Keratinocyte (primary cell): ENCODE results near the gene MYO1C. TPM values are rescaled to one million over a fixed set of nuclear protein-coding genes. Genes with fewer than 3 reads are reported as not detected.

ENCODE experiments used
- DNase-seq: peaks from one replicate; pipeline ENCODE4 v3.0.0-alpha.2; 2011; ENCODE audit warnings: low read depth, missing footprints, low spot score
- FAIRE-seq: peaks from 2 replicates; lab custom pipeline; 2011; peaks lifted over from hg19 to GRCh38; lab: Jason Lieb, UNC
- H2AFZ ChIP-seq: 2 replicates; pipeline ENCODE4 v1.6.0; 2012; ENCODE audit warnings: low read length, control low read depth, inconsistent platforms; ENCODE audit not compliant: control insufficient read depth
- H3K27ac ChIP-seq: 2 replicates; pipeline ENCODE4 v1.5.1; 2011; ENCODE audit warnings: low read length; ENCODE audit not compliant: control insufficient read depth, insufficient read depth
- H3K27me3 ChIP-seq: 3 replicates; pipeline ENCODE4 v1.6.0; 2011; ENCODE audit warnings: low read length; ENCODE audit not compliant: control insufficient read depth, insufficient read depth; ENCODE audit errors: extremely low read depth
- H3K36me3 ChIP-seq, 2 experiments: 2 replicates in 1 of 2; 3 replicates in 1 of 2; pipeline ENCODE4 v1.5.1; 2011; ENCODE audit warnings: low read length in 2 of 2, mild to moderate bottlenecking in 1 of 2; ENCODE audit not compliant: control insufficient read depth in 2 of 2, insufficient read depth in 2 of 2; ENCODE audit errors: extremely low read depth in 1 of 2
- H3K4me1 ChIP-seq: 3 replicates; pipeline ENCODE4 v1.5.1; 2011; ENCODE audit warnings: low read length; ENCODE audit not compliant: control insufficient read depth, insufficient read depth; ENCODE audit errors: extremely low read depth
- H3K4me2 ChIP-seq: 3 replicates; pipeline ENCODE4 v1.6.0; 2011; ENCODE audit warnings: low read depth, low read length; ENCODE audit not compliant: control insufficient read depth, insufficient read depth; ENCODE audit errors: extremely low read depth
- H3K4me3 ChIP-seq, 3 experiments: fragments of 200-600 bp in 1 of 3; sonication (generic) in 1 of 3; 2 replicates in 2 of 3; 3 replicates in 1 of 3; pipeline ENCODE4 v1.5.1; 2011 to 2016; ENCODE audit warnings: low read length in 3 of 3, mild to moderate bottlenecking in 3 of 3, control low read depth in 2 of 3, inconsistent platforms in 1 of 3, low read depth in 1 of 3, mixed read lengths in 1 of 3, mixed run types in 1 of 3, moderate library complexity in 1 of 3; ENCODE audit not compliant: control insufficient read depth in 2 of 3, insufficient read depth in 2 of 3; ENCODE audit errors: extremely low read depth in 1 of 3
- H3K79me2 ChIP-seq: 2 replicates; pipeline ENCODE4 v1.6.0; 2012; ENCODE audit warnings: low read length; ENCODE audit not compliant: control insufficient read depth, insufficient read depth
- H3K9ac ChIP-seq: 3 replicates; pipeline ENCODE4 v1.6.0; 2011; ENCODE audit warnings: low read length; ENCODE audit not compliant: control insufficient read depth, insufficient read depth; ENCODE audit errors: extremely low read depth
- H3K9me1 ChIP-seq: 3 replicates; pipeline ENCODE4 v1.6.0; 2011; ENCODE audit warnings: low read length; ENCODE audit not compliant: control insufficient read depth, insufficient read depth; ENCODE audit errors: extremely low read depth
- H3K9me3 ChIP-seq: 2 replicates; pipeline ENCODE4 v1.5.1; 2012; ENCODE audit warnings: low read depth, low read length; ENCODE audit not compliant: control insufficient read depth
- H4K20me1 ChIP-seq: 3 replicates; pipeline ENCODE4 v1.6.0; 2011; ENCODE audit warnings: low read length; ENCODE audit not compliant: control insufficient read depth, insufficient read depth; ENCODE audit errors: extremely low read depth
- EZH2 ChIP-seq: IDR thresholded peaks from one replicate; pipeline ENCODE4 v1.6.1; 2012; ENCODE audit warnings: inconsistent platforms, mild to moderate bottlenecking, low read length, moderate library complexity
- dilution Hi-C: fragments of 300-500 bp; cut with MboI; formaldehyde crosslinking; loops from one replicate; pipeline ENCODE4 v1.7.0; 2020; ENCODE audit warnings: low sequenced_read_pairs; ENCODE audit not compliant: extremely low pct_ligation_motif_present
- polyA plus RNA-seq, 5 experiments: library from polyadenylated mRNA; depleted of rRNA in 3 of 5; stranded (reverse) in 3 of 5; stranded (forward) in 1 of 5; unstranded in 1 of 5; fragments of >200 nt; gene quantifications; 1 replicate in 1 of 5; 2 replicates in 3 of 5; 3 replicates in 1 of 5; pipeline versions ENCODE4 v1.2.1 to v1.2.3, GENCODE V29; 2011 to 2012; ENCODE audit warnings: missing spikeins in 2 of 5, low read depth in 1 of 5, low replicate concordance in 1 of 5
- TF ChIP-seq, protein P1 (sequence below), 3 experiments: IDR thresholded peaks in 1 of 3; conservative IDR thresholded peaks in 1 of 3; optimal IDR thresholded peaks in 1 of 3; 2 replicates in 2 of 3; 3 replicates in 1 of 3; pipeline versions ENCODE3 to v1.5.1; 2011; ENCODE audit warnings: low read length in 3 of 3, mild to moderate bottlenecking in 3 of 3, moderate library complexity in 2 of 3, control low read depth in 1 of 3, inconsistent platforms in 1 of 3; ENCODE audit not compliant: insufficient read depth in 2 of 3; ENCODE audit errors: extremely low read depth in 1 of 3

Gene MYO1C
- polyA plus RNA-seq, 1 donor (not counting 4 experiments of a cell fraction or from before 2014, with no cell fraction given): 101 TPM

DNA sequence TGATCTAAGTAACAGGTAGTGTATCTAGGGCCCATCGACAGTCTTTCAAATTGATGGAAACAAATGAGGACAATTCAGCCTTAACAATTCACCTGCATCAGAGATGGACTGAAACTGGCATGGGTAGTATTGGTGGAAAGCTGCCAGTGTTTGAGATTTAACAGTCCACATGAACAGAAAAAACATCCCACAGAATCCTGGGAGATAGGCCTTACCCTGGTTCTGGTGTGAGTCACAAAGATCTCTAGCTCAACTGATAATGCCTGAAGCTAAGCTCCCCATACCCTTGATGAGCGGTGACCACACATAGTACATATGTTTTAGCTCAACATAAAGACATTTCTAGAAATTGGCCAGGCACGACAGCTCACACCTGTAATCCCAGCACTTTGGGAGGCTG, 58.3 kb downstream of the MYO1C start:
- TF ChIP-seq, protein P1, sequence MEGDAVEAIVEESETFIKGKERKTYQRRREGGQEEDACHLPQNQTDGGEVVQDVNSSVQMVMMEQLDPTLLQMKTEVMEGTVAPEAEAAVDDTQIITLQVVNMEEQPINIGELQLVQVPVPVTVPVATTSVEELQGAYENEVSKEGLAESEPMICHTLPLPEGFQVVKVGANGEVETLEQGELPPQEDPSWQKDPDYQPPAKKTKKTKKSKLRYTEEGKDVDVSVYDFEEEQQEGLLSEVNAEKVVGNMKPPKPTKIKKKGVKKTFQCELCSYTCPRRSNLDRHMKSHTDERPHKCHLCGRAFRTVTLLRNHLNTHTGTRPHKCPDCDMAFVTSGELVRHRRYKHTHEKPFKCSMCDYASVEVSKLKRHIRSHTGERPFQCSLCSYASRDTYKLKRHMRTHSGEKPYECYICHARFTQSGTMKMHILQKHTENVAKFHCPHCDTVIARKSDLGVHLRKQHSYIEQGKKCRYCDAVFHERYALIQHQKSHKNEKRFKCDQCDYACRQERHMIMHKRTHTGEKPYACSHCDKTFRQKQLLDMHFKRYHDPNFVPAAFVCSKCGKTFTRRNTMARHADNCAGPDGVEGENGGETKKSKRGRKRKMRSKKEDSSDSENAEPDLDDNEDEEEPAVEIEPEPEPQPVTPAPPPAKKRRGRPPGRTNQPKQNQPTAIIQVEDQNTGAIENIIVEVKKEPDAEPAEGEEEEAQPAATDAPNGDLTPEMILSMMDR (optimal IDR thresholded peaks at IDR 0.05 in 1 of 3, IDR thresholded peaks at IDR 0.05 in 1 of 3, conservative IDR thresholded peaks at IDR 0.05 in 1 of 3; ENCODE audit: extremely low read depth in 1 of 3, insufficient read depth in 2 of 3, low read length in 3 of 3): no peak
- no peak for TF ChIP-seq EZH2
- dilution Hi-C loops: no loop called here
- Histone ChIP-seq H3K9me3 (no peaks in the 10 kb centered on the region), H4K20me1 (peaks cover 11% of the 10 kb centered on the region), H3K79me2 (peaks cover 89% of the 10 kb centered on the region), H3K9me1 (no peaks in the 10 kb centered on the region), H3K27ac (no peak overlapping the region), H3K9ac (no peak overlapping the region), H3K4me3 (no peak overlapping the region), H2AFZ (no peak overlapping the region), H3K4me2 (no peak overlapping the region), H3K36me3 (peaks cover 27 to 29% of the 10 kb centered on the region in 2 experiments), H3K4me1 (no peaks in the 10 kb centered on the region), H3K27me3 (no peaks in the 10 kb centered on the region)
- FAIRE-seq: no peak
- no peak for DNase-seq

GRCh38 chr17:1431631-1432104, 60.8 kb downstream of the MYO1C start:
- Histone ChIP-seq H3K36me3 (peaks cover 25 to 27% of the 10 kb centered on the region in 2 experiments), H3K27me3 (no peaks in the 10 kb centered on the region), H3K9me3 (no peaks in the 10 kb centered on the region), H3K79me2 (peaks cover 81% of the 10 kb centered on the region), H3K9me1 (no peaks in the 10 kb centered on the region), H3K4me2 (no peak overlapping the region), H3K4me3 (no peak overlapping the region), H4K20me1 (peaks cover 8% of the 10 kb centered on the region), H3K27ac (no peak overlapping the region), H2AFZ (no peak overlapping the region), H3K9ac (no peak overlapping the region), H3K4me1 (no peaks in the 10 kb centered on the region)
- dilution Hi-C loops: no loop called here
- FAIRE-seq (no peak), DNase-seq (no peak)
- TF ChIP-seq, protein P1 (optimal IDR thresholded peaks at IDR 0.05 in 1 of 3, IDR thresholded peaks at IDR 0.05 in 1 of 3, conservative IDR thresholded peaks at IDR 0.05 in 1 of 3; ENCODE audit: extremely low read depth in 1 of 3, insufficient read depth in 2 of 3, low read length in 3 of 3): no peak
- no peak for TF ChIP-seq EZH2
